HG03439 (cell line): ENCODE data around the gene WDR55.
"Not testable (repeated sequence)": the region's sequence is repeated elsewhere in the genome, so short reads cannot be mapped to it uniquely, and the experiment has no call there.

Source experiments
- ATAC-seq: cut with Tn5 transposase; IDR thresholded peaks from one replicate; pipeline ENCODE4 v1.9.1; 2021; ENCODE audit warnings: mild to moderate bottlenecking, moderate library complexity; ENCODE audit not compliant: unreplicated experiment

The WDR55 gene

DNA sequence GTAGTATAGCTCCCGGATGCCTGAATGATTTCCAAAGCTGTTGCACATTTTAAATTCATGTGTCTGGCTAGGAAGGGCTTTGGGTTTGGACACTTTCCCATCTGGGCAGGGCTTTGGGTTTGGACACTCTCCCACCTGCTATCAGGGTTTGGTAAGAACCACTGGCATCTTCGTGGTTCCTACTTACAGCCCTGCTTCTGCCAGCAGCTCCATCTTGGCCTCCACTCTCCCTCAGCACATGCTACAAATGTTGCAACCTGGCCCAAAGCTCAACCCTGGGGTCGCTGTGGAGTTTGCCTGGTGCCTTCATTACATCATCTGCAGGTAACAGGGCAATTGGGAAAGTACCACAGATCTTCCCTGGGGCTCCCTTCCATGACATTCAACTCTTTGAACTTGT is 22.0 kb upstream of the WDR55 start:
- ATAC-seq = no peak

DNA sequence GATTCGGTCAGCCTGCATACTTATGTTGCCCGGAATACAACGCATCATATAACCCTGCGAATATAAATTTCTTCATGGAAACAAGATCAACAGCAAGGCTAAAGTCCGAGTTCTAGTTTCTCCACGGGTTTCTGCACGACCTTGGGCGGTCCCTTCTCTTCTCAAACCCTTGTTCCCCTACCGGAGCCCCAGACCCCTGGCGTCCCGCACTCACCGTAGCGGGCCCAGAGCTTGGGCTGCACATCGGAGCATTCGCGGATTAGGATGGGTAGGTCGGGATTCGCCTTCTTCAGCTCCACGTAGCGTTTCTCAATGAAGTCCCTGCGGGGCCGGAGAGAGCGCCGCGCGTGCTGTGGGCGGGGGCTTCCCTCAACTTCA is 17.7 kb upstream of the WDR55 start:
- no peak for ATAC-seq

DNA sequence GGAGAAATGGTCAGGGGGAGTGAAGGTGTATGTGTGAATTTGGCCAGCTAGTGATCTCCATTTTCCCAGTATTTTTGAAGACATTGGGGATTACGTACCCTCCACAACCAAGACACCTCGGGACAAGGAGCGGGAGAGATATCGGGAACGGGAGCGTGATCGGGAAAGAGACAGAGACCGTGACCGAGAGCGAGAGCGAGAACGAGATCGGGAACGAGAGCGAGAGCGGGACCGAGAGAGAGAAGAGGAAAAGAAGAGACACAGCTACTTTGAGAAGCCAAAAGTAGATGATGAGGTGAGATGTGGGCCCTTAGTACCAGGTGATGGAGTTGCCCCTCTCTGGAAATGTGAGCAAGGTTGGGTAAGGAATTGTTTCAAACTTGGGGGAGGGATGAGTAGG is 5.8 kb upstream of the WDR55 start:
- ATAC-seq = no peak

DNA sequence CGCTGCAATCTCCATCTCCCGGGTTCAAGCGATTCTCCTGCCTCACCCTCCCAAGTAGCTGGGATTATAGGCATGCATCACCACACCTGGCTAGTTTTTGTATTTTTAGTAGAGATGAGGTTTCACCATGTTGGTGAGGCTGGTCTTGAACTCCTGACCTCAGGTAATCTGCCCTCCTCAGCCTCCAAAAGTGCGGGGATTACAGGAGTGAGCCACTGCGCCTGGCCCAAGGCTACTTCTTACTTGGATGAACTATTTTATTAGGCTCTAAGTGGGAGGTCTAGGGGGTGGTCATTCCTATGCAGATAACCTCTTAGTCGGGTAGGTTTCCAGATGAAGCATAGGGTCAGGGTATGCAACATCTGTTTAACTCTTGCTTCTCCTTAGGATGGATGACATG is 4.3 kb upstream of the WDR55 start:
- not testable (repeated sequence) for ATAC-seq

DNA sequence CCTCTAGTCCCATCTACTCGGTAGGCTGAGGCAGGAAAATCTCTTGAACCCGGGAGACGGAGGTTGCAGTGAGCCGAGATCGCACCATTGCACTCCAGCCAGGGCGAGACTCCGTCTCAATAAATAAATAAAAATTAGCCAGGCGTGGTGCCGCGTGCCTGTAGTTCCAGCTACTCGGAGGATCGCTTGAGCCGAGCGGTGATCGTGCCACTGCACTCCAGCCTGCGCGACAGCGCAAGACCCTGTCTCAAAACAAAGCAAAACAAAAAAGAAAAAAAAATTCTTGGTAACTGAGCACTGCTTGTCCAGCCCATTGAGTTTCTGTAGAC is 710 bp upstream of the WDR55 start:
- no peak for ATAC-seq

DNA sequence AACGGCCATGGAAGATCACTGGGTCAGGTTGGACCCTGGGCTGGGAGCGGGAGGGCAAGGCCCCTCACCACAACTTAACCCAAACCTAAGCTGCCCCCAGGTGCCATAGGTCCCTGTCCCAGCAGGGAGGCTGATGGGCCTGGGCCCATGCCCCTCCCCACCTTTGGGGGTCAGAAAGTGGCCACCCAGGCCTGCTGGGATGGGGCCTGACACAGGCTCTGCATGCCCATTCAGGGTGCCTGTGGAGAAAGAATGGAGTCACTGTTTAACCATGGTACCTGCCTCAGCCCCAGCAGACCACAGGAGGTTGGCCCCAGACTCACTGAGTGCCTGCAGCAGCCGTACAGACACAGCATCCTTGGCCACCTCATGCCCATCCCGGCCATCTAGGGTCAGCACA is 6.3 kb downstream of the WDR55 start:
- not testable (repeated sequence) for ATAC-seq

DNA sequence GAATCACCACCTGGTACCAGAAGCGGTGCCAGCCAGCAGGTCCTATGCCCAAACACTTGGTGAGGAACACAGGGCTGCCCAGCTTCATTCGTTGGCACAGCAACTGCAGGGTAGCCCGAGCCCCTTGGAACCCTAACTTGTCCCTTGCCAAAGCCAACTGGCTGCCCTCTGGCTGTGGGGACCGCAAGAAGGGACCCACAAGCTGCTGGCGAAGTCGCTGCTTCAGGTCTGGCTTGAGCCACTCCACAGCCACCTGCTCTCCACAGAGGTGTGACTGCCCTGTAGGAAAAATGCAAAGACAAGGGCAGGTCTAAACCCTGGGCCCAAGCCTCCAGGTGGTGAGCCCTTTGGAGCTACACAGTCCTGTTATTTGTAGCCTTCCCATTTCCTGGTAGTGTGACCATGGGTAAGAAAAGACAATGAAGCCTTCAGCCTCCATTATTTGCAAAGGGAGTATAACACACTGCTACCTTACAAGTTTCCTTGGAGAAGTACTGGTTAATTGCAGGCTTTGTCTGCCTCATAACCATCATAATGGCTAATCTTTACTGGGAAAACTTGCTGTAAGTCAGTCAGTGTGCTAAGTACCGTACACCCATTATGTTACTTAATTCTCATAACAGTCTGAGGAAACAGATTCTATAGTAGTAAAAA is 6.9 kb downstream of the WDR55 start:
- ATAC-seq = no peak

DNA sequence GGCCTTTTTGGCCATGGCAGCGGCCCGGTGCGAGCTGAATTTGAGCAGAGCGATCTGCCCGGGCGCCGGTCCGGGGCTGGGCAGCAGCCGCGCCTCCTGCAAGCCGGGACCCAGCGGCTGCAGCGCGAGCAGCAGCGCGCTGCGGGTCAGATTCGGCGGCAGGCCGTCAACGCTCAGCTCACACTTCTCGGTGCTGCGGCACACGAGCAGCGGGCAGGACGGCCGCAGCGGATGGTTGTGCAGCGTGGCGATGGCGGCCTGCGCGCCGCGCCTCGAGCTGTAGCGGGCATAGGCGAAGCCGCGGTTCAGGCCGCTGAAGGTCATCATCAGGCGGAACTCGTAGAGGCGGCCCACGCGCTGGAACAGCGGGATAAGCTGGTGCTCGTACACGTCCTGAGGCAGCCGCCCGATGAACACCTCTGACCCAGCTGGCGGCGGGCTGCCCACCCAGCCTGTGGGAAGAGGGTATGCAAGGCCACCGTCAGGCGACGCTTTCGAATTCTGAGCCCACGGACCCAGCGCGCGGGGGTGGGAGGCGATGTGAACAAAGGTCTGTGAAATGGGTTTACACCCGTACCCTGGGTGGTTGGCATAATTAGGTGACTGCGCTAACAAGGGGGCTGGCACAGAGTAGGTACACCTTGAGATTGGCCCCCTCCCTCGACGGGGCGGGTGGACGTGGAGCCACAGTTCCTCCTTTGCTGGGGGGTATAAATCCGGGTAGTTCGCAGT is 7.9 kb downstream of the WDR55 start:
- no peak for ATAC-seq

DNA sequence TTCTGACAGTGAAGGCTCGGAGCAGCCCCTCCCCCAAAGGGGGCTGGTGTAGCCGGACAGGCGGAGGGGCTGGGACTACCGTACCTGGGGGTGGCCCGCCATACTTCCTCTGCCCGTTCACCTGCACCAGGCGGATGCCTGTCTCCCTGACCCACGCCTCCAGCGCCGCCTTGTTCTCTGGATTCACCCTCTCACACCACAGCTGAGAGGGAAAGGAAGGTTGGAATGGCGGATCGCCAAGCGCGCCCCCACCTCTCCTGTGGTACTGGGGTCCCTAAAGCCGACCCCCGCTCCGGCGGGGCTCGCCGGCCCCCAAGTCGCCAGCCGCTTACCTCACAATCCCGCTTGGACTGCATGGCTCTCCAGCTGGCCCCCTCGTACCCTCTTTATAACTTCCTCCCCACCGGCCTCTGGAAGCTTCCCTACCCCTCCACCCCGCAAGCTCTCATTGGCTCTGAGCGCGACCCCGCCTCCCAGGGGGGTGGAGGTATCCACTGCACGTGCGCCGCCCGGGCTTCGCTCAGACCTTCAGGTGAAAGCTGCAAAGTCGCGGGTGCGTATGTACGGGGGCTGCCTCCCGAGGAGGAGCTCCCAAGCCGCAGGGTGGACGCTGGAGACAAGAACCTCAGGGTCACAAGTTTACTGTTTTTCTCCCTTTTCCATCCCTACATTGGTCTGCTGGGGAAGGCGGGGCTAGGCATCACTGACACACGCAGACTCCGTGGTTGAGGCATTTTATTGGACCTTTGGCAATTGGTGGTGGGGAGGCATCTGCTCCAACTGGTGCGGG is 8.7 kb downstream of the WDR55 start, which contains the start of gene DND1:
Gene DND1 (minus strand): TSS at position 390 of the 790 bp plus-strand sequence. CDS start 34 bp downstream, at position 356.
- ATAC-seq = no peak

DNA sequence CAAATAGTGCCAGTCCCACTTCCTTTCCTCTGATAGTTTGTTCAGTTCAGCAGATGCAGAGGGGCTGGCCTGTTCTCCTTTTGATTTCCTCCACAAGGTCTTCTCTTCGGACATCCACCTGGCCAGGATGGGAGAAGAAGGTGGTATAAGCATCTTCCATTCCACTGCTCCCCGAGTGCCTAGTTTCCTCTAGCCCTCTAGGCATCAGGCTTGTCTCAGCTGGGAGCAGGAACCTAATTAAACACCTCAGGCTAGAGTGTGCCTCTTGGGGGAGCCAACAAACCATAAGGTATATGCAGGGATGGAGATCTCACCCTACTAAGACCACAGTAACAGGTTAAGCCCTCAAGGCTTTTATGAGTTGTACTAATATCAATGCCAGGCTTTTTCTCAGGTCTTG is 9.5 kb downstream of the WDR55 start:
- no peak for ATAC-seq

DNA sequence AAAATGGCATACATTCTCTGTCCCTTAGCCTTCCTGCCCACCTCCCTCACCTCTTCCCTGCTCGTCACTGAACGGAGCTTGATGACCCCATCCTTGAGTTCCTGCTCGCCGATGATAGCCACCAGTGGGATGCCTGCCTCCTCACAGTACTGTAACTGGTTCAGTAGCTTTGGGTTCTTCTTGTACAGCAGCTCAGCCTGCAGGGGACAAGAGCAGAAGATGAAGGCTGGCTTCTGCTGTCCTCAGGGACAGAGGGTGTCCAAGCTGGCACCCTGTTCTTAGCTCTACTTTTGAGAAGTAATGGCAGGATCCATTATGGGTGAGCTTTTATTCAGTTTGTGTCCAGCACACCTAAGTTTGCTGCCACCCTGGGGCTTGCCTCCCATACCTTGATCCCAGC is 9.9 kb downstream of the WDR55 start:
- no peak for ATAC-seq

DNA sequence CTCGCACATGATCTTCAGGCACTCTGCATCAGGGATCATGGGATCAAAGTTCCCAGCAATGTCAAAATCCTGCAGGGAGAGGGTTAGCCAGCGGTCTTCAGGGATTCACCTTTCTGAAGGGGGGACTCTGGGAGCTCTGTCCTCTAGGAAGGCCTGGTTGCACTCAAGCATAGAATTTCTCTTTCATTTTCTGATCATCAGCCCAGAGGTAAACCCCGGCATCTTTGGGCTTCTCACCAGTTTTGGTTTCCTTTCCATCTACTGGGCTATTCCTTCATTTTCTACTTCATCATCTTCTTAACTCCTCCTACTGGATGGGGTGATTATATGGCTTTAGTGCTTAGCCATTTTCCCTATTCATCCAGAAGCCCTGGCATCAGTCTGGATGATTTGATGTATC is 13.2 kb downstream of the WDR55 start:
- no peak for ATAC-seq

DNA sequence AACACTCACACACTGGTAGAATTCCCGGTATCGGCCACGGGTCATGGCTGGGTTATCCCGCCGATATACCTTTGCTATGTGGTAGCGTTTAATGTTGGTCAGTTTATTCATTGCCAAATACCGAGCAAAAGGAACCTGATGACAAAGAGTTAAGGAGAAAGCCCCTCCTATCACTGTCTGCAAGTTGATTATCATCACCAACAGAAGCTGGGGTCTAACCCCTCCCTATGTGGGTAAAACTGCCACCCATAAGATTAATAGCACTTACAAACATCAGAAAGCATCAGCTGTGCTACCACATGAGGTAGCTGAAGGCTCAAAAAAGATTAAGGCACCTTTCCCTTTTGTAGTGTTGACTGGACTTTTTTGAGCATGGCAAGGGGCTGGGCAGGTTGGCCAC is 14.3 kb downstream of the WDR55 start:
- ATAC-seq = no peak

DNA sequence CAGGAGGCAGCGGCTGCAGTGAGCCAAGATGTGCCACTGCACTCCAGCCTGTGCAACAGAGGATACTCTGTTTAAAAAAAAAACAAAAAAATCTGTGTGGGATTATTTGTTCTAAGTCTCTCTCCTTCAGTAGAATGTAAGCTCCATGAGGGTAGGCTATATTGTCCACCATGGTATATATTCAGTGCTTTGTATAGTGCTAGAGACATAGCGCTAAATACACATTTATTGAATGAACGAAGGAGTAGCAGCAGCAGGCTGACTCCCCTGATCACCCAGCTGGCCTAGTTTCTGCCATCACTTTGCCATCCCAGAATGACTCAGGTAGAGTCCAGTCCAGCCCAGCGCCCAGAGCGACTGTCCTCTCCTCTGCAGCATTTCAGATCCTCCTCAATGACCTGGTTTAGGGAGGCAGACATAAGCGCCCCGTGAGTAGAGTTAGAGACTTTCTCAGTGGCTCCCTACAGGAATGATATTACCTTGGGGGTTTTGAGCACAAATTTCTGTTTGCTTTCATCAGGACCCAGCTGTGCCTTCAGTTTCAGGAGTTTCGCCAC is 25.8 kb downstream of the WDR55 start:
- peak; percentile 1 for ATAC-seq

DNA sequence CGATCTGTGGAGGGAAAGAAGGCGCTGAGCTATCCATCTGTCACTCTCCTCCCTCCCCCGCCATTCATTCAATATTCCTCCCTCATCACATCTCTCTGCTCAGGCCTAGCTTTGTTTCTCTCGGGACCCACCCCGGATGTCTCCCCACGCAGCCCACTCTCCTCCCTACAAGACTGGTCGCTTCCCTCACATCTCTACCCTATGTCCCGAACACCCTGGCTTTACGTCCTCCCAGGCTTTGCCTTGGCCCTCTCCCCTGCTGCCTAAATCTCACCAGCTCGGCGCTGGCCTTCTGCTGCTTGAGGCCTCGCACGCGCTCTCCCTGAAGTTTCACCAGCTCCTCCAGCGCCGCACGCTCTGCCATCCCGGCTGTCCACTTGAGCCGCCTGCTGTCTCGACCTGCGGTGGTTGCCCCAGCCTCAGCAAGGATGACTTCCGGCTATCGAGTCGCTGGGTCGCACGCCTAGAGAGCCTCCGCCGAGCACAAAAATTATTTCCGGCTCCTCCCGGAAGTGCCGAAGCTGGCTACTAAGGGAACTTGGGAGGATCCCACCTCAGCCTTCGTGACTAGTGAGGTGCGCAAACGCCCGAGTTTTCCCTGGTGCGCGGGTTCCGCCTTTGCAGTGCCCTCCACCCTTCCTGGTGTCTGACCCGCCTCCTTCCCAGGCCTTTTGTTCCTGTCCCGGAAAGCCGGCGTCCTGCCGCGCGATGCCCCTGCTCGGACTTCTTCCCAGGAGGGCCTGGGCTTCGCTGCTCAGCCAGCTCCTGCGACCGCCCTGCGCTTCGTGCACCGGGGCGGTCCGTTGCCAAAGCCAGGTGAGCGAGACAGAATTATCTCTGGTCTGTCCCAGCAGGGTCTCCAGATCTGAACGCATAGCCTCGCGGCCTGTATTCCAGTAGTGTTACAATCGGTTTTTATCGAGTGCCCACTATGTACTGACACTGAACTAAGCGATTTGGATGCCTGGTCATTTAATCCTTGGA is 26.5 kb downstream of the WDR55 start, which contains the start of the genes HARS1 and HARS2:
Gene HARS1 (minus strand): TSS at position 430 of the 984 bp plus-strand sequence. CDS start 66 bp downstream, at position 364.
Gene HARS2 (plus strand): TSS at position 515 of the 984 bp plus-strand sequence. CDS start 194 bp downstream, at position 709.
- ATAC-seq = peak; percentile 97

DNA sequence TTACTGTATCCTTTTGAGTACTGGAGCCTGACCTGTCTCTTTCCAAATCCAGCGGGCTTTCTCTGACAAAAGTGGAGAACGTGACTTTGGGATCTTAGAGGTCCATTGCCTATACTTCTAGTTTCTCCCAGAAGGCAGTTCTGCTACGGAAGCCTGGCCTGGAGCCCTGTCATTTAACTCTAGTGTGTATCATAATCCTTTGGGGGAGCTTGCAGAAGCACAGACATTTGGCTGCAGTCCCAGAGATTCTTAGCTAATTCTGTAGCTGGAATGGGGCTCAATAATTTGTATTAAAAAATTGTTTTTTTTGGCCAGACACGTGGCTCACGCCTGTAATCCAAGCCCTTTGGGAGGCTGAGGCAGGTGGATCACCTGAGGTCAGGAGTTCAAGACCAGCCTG is 29.6 kb downstream of the WDR55 start:
- ATAC-seq = no peak

DNA sequence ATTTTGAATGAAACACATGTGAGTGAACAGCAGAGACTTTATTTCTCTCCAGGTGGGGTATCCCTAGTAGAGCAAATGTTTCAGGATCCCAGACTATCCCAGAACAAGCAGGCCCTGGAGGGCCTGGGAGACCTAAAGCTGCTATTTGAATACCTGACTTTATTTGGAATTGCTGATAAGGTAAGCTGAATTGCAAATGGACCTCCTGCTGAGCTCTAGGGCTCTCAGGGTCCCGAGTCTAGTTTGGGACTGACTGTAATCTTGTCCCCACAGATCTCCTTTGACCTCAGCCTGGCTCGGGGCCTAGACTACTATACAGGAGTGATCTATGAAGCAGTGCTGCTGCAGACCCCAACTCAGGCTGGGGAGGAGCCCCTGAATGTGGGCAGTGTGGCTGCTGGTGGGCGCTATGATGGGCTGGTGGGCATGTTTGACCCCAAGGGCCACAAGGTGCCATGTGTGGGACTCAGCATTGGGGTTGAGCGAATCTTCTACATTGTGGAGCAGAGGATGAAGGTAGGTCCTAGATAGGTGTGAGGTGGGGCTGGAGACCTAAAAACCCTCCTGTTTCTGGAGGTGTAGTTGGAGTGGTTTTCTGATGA is 32.3 kb downstream of the WDR55 start:
- ATAC-seq = no peak

DNA sequence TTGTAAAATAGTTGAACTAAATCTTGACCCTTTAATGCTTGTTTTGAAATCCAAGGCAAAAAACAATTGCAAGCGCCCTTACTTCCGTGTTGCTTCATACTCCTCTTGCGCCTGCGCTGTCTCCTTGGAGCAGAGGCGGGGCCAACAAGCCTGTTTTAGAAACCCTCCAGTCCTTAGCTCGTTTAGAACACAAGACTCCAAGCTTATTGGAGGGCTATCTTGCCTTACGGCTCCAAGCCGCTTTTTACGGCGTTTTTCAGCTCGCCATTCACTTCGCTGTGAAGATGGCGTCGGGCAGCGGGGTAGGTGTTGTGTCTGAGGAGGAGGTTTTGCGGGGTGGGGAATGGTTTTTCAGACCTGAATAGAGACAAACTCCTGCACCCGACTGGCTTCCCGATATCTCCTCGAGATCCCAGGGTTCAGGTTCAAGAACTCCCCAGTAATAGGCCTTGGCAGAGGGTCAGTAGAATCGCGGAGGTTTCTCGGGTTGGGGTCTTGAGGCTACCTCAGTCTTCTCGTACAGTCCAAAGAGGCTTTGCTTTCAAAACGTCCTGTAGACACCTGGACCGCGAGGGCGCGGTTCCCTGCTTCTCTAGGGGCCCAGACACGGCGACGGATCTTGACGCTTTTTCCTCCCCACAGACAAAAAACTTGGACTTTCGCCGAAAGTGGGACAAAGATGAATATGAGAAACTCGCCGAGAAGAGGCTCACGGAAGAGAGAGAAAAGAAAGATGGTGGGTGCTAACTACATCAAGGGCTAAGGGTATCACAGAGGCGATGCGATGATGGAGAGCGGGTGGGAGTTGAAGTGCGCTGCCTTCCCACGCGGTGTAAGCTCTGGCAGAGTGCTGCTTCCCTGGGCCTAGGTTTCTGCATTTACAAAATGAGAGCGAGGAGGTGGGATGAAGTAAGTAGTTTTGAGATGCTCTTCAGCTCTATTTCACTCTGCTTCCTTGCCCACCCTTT is 35.8 kb downstream of the WDR55 start, which contains the start of gene ZMAT2:
Gene ZMAT2 (plus strand): TSS at position 271 of the 968 bp plus-strand sequence. CDS start 14 bp downstream, at position 285.
- peak; percentile 92 for ATAC-seq
